Activated CD8-positive, alpha-beta memory T cell treated with anti-CD3 and anti-CD28 coated beads, Interleukin-2, amount 50 U/mL, for 48 hours (primary cell): Measurements from ENCODE around the gene USB1.

Experiments used
- DNase-seq: peaks from one replicate; pipeline ENCODE4 v3.0.0-alpha.2; 2020

The USB1 gene

DNA sequence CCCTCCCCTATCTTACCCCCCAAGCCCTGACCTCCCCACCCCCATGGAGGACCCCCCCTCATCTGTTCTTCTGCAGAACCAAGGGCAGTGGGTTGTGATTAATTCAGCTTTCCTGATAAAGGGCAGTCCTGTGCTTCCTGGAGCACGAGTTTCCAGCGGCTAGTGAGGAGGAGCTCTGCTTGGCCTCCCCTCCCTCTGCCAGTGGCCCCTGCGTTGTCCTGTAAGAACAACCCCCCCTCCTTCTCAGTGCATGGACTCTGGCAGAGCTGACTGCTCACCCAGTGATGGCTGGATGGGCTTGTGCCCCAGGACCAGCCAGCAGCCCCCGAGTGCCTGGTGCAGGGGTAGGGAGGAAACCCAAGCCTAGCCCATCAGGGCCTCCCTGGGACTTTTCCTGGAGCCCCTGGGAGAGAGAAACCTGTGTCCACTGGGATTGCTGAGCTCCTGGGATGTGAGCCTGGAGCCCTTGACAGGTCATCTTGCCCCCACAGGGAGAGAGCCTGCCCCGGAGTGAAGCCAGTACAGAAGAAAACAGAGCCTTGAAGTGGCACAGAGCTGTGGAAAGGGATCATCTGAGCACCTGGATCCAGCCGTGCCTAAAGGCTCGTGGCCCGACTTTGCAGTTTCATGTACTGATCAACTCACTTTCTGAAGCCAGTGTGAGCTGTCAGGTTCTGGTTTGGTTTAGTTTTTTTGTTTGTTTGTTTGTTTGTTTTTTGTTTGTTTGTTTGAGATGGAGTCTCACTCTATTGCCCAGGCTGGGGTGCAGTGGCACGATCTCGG lies 50.8 kb downstream of the USB1 start:
- DNase-seq = no peak

- DNase-seq = no peak
Measured at GRCh38 chr16:58053682-58054005, 52.4 kb downstream of the USB1 start.

GRCh38 chr16:58054289-58054688 lies 53.1 kb downstream of the USB1 start:
- DNase-seq = no peak

DNA sequence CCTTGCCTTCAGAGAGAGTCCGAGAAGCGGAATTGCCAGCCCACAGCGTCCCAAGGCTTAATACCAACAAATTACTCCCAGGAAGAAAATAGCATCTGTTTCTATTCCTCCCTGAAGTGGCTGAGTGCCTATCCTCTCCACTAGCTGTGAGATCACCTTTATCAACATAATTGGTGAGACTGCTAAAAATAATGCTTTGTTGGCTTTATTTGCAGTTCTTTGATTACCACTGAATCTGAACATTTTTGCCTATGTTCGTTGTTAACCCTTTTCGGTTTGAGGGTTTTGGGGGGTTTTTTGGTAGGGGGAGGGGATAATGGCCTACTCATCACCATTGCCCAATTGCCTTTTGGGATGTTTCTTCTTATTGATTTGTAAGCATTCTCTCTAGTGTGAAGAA lies 55.4 kb downstream of the USB1 start:
- DNase-seq = no peak

GRCh38 chr16:58057121-58057520 lies 55.9 kb downstream of the USB1 start:
- no peak for DNase-seq

- DNase-seq = no peak
Measured at GRCh38 chr16:58057784-58058183, 56.6 kb downstream of the USB1 start.

GRCh38 chr16:58062821-58063220 lies 61.6 kb downstream of the USB1 start:
- DNase-seq = no peak

- no peak for DNase-seq
Measured at GRCh38 chr16:58063377-58064076, 62.3 kb downstream of the USB1 start.

- no peak for DNase-seq
Measured at GRCh38 chr16:58070585-58070984, 69.4 kb downstream of the USB1 start.
